Spleen (tissue), 7 donors: ENCODE data around the gene MUC4.

ENCODE experiments used
- CTCF ChIP-seq, 11 experiments: fragments of 200-600 bp in 7 of 11; fragments of 450-650 bp in 4 of 11; sonication (generic) in 4 of 11; IDR thresholded peaks in 8 of 11; conservative IDR thresholded peaks in 3 of 11; 1 replicate in 7 of 11; 2 replicates in 4 of 11; pipeline versions ENCODE4 v1.4.0 to v1.8.0; 2016 to 2021; ENCODE audit warnings: antibody characterized with exemption in 11 of 11, inconsistent platforms in 4 of 11, mild to moderate bottlenecking in 1 of 11
- POLR2A ChIP-seq, 3 donors: fragments of 450-650 bp; IDR thresholded peaks; one replicate each; pipeline ENCODE4 v1.5.1; 2017; ENCODE audit warnings: antibody characterized with exemption in 3 of 3, mild to moderate bottlenecking in 1 of 3
- POLR2AphosphoS5 ChIP-seq, 3 donors: sonication (generic); formaldehyde crosslinking; IDR thresholded peaks; one replicate each; pipeline ENCODE4 v1.5.1; 2017; ENCODE audit warnings: antibody characterized with exemption in 3 of 3
- donor health status: DM: no; HTN: no; CAD: no; lungs with moderate emphysema.
- donor health status: DM: no; HTN: no; CAD: no.
- donor health status: DM: no; HTN: no; CAD: no.

DNA sequence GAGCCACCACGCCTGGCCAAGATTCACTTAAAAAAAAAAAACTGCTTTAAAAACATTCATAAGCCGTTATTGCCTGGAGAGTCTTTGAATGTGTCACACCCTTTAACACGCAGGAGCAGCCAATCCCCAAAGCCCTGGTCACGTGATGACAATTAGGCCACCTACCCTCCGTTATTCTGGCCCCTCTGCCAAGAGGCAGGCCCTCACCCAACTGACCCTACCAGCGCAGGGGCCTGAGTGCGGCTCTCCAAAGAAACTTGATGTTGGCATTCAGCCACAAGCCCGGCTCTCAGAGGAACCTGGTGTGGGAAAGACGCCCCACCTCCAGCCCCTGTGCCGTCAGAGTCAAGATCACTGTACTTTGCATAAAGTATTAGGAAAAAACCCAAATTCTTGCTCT, 11.6 kb upstream of the MUC4 start:
- TF ChIP-seq CTCF (IDR thresholded peaks at IDR 0.05 in 8 of 11, conservative IDR thresholded peaks at IDR 0.05 in 3 of 11), result no peak
- TF ChIP-seq POLR2A (IDR thresholded peaks at IDR 0.05), result no peak
- no peak for TF ChIP-seq POLR2AphosphoS5 (IDR thresholded peaks at IDR 0.05)
